ENCODE results near the gene HOXC10. TPM values are rescaled to one million over a fixed set of nuclear protein-coding genes. Genes with fewer than 3 reads are reported as not detected.

Gene HOXC10
- total and polyA plus RNA-seq, 7 experiments from 2014 or later: not detected

GRCh38 chr12:53968214-53969127 lies 16.5 kb upstream of the HOXC10 start:
- no peak overlapping the region for H3K27ac Mint-ChIP-seq
- intact Hi-C loops (cut with micrococcal nuclease): no loop called here

GRCh38 chr12:53969588-53970259 lies 15.2 kb upstream of the HOXC10 start:
- CTCF ChIA-PET: no interaction called here
- H3K4me1 Mint-ChIP-seq: peaks cover 19 to 48% (median 34%) of the 10 kb centered on the region in 7 donors
- no peaks in the 10 kb centered on the region for H3K36me3 ChIP-seq (ENCODE audit: control insufficient read depth in 2 of 3, insufficient read depth in 3 of 3, low read length in 3 of 3)
- intact Hi-C loops (cut with micrococcal nuclease): no loop called here
- no peak overlapping the region for H3K4me3 ChIP-seq (ENCODE audit: low read length)
- H3K9me3 Mint-ChIP-seq: peaks cover 0 to 19% (median 7%) of the 10 kb centered on the region in 11 donors
- DNase-seq (no peak), ATAC-seq (no peak)
- H3K27me3 ChIP-seq (ENCODE audit: control insufficient read depth in 2 of 2, insufficient read depth in 2 of 2, low read length in 2 of 2): peaks cover 42 to 81% of the 10 kb centered on the region in 2 donors
- H3K36me3 Mint-ChIP-seq: peaks cover 0 to 16% (median 3%) of the 10 kb centered on the region in 5 donors
- peaks cover 19 to 28% of the 10 kb centered on the region in 2 donors for H3K4me1 ChIP-seq (ENCODE audit: control insufficient read depth in 2 of 2, insufficient read depth in 2 of 2, low read length in 2 of 2)
- H3K4me3 Mint-ChIP-seq: peak overlapping the region in 1 of 10 donors; percentile 49
- H3K9me3 ChIP-seq (ENCODE audit: control insufficient read depth in 2 of 3, low read length in 3 of 3): no peaks in the 10 kb centered on the region
- POLR2A ChIA-PET: interaction anchor here (0.6 to 1.0 kb wide), 2 partner anchors 11 to 129 kb away, joined by 3 to 5 read pairs; no protein-coding TSS in a partner anchor
- H3K27ac ChIP-seq (ENCODE audit: low read depth, low read length): no peak overlapping the region
- peaks cover 89 to 96% (median 92%) of the 10 kb centered on the region in 5 donors for H3K27me3 Mint-ChIP-seq
- no peak overlapping the region for H3K27ac Mint-ChIP-seq

More at GRCh38 chr12:53968214-53969127, 16.5 kb upstream of the HOXC10 start:
- no peak for DNase-seq
- Mint-ChIP-seq H3K4me1 (peaks cover 20 to 52% (median 37%) of the 10 kb centered on the region in 7 donors), H3K27me3 (peaks cover 96 to 99% (median 97%) of the 10 kb centered on the region in 5 donors), H3K4me3 (no peak overlapping the region), H3K9me3 (peaks cover 0 to 23% (median 10%) of the 10 kb centered on the region in 11 donors), H3K36me3 (peaks cover 0 to 19% (median 3%) of the 10 kb centered on the region in 5 donors)
- ChIA-PET CTCF (no interaction called here), POLR2A (interaction anchor here (1.0 kb wide), 1 partner anchor 10 kb away, joined by 3 read pairs; no protein-coding TSS in a partner anchor)
- no peak for ATAC-seq
- peaks cover 15 to 21% of the 10 kb centered on the region in 2 donors for H3K4me1 ChIP-seq (ENCODE audit: control insufficient read depth in 2 of 2, insufficient read depth in 2 of 2, low read length in 2 of 2)
- peaks cover 42 to 81% of the 10 kb centered on the region in 2 donors for H3K27me3 ChIP-seq (ENCODE audit: control insufficient read depth in 2 of 2, insufficient read depth in 2 of 2, low read length in 2 of 2)
- no peaks in the 10 kb centered on the region for H3K36me3 ChIP-seq (ENCODE audit: control insufficient read depth in 2 of 3, insufficient read depth in 3 of 3, low read length in 3 of 3)
- no peak overlapping the region for H3K27ac ChIP-seq (ENCODE audit: low read depth, low read length)
- H3K9me3 ChIP-seq (ENCODE audit: control insufficient read depth in 2 of 3, low read length in 3 of 3): no peaks in the 10 kb centered on the region
- H3K4me3 ChIP-seq (ENCODE audit: low read length): no peak overlapping the region

- Mint-ChIP-seq H3K27ac (no peak overlapping the region), H3K4me1 (peaks cover 13 to 45% (median 31%) of the 10 kb centered on the region in 7 donors), H3K27me3 (peaks cover 85 to 94% (median 88%) of the 10 kb centered on the region in 5 donors), H3K4me3 (no peak overlapping the region), H3K9me3 (peaks cover 0 to 18% (median 7%) of the 10 kb centered on the region in 11 donors), H3K36me3 (peaks cover 0 to 13% (median 2%) of the 10 kb centered on the region in 5 donors)
- Histone ChIP-seq H3K9me3 (ENCODE audit: control insufficient read depth in 2 of 3, low read length in 3 of 3) (no peaks in the 10 kb centered on the region), H3K27ac (ENCODE audit: low read depth, low read length) (no peak overlapping the region), H3K4me3 (ENCODE audit: low read length) (no peak overlapping the region), H3K4me1 (ENCODE audit: control insufficient read depth in 2 of 2, insufficient read depth in 2 of 2, low read length in 2 of 2) (peaks cover 21 to 29% of the 10 kb centered on the region in 2 donors), H3K36me3 (ENCODE audit: control insufficient read depth in 2 of 3, insufficient read depth in 3 of 3, low read length in 3 of 3) (no peaks in the 10 kb centered on the region), H3K27me3 (ENCODE audit: control insufficient read depth in 2 of 2, insufficient read depth in 2 of 2, low read length in 2 of 2) (peaks cover 39 to 81% of the 10 kb centered on the region in 2 donors)
- ChIA-PET POLR2A (interaction anchor here (0.6 kb wide), 1 partner anchor 128 kb away, joined by 5 read pairs; no protein-coding TSS in a partner anchor), CTCF (no interaction called here)
- DNase-seq (no peak), ATAC-seq (no peak)
- intact Hi-C loops (cut with micrococcal nuclease): no loop called here
Observed at GRCh38 chr12:53970451-53970850, 14.5 kb upstream of the HOXC10 start.

GRCh38 chr12:53971129-53971528 lies 13.8 kb upstream of the HOXC10 start:
- Mint-ChIP-seq H3K9me3 (peaks cover 0 to 20% (median 11%) of the 10 kb centered on the region in 11 donors), H3K27me3 (peaks cover 85 to 94% (median 89%) of the 10 kb centered on the region in 5 donors), H3K36me3 (peaks cover 0 to 10% (median 0%) of the 10 kb centered on the region in 5 donors), H3K4me1 (peaks cover 7 to 44% (median 31%) of the 10 kb centered on the region in 7 donors), H3K4me3 (peak overlapping the region in 1 of 10 donors; percentile 28), H3K27ac (no peak overlapping the region)
- ATAC-seq: no peak
- DNase-seq: no peak
- intact Hi-C loops (cut with micrococcal nuclease): no loop called here
- CTCF ChIA-PET: no interaction called here
- Histone ChIP-seq H3K27ac (ENCODE audit: low read depth, low read length) (no peak overlapping the region), H3K4me1 (ENCODE audit: control insufficient read depth in 2 of 2, insufficient read depth in 2 of 2, low read length in 2 of 2) (peaks cover 14 to 30% of the 10 kb centered on the region in 2 donors), H3K4me3 (ENCODE audit: low read length) (no peak overlapping the region), H3K9me3 (ENCODE audit: control insufficient read depth in 2 of 3, low read length in 3 of 3) (no peaks in the 10 kb centered on the region), H3K27me3 (ENCODE audit: control insufficient read depth in 2 of 2, insufficient read depth in 2 of 2, low read length in 2 of 2) (peaks cover 44 to 81% of the 10 kb centered on the region in 2 donors), H3K36me3 (ENCODE audit: control insufficient read depth in 2 of 3, insufficient read depth in 3 of 3, low read length in 3 of 3) (no peaks in the 10 kb centered on the region)
- POLR2A ChIA-PET: no interaction called here

GRCh38 chr12:53971686-53972085 lies 13.3 kb upstream of the HOXC10 start:
- Mint-ChIP-seq H3K4me3 (peak overlapping the region in 1 of 10 donors; percentile 52), H3K9me3 (peaks cover 0 to 26% (median 12%) of the 10 kb centered on the region in 11 donors), H3K27me3 (peaks cover 85 to 94% (median 89%) of the 10 kb centered on the region in 5 donors), H3K4me1 (peaks cover under 1 to 39% (median 25%) of the 10 kb centered on the region in 7 donors), H3K27ac (peak overlapping the region in 1 of 9 donors; percentile 78), H3K36me3 (peaks cover 0 to 10% (median 0%) of the 10 kb centered on the region in 5 donors)
- Histone ChIP-seq H3K4me1 (ENCODE audit: control insufficient read depth in 2 of 2, insufficient read depth in 2 of 2, low read length in 2 of 2) (peaks cover 10 to 24% of the 10 kb centered on the region in 2 donors), H3K4me3 (ENCODE audit: low read length) (no peak overlapping the region), H3K27me3 (ENCODE audit: control insufficient read depth in 2 of 2, insufficient read depth in 2 of 2, low read length in 2 of 2) (peaks cover 50 to 81% of the 10 kb centered on the region in 2 donors), H3K27ac (ENCODE audit: low read depth, low read length) (no peak overlapping the region), H3K9me3 (ENCODE audit: control insufficient read depth in 2 of 3, low read length in 3 of 3) (no peaks in the 10 kb centered on the region), H3K36me3 (ENCODE audit: control insufficient read depth in 2 of 3, insufficient read depth in 3 of 3, low read length in 3 of 3) (no peaks in the 10 kb centered on the region)
- intact Hi-C loops (cut with micrococcal nuclease): no loop called here
- DNase-seq (no peak), ATAC-seq (no peak)
- CTCF ChIA-PET: no interaction called here
- POLR2A ChIA-PET: no interaction called here

GRCh38 chr12:53972152-53972702 lies 12.7 kb upstream of the HOXC10 start:
- H3K9me3 Mint-ChIP-seq: peaks cover 0 to 31% (median 13%) of the 10 kb centered on the region in 11 donors
- peak overlapping the region in 2 of 10 donors; percentile 2 to 52 for H3K4me3 Mint-ChIP-seq
- ChIA-PET POLR2A (no interaction called here), CTCF (interaction anchor here (0.8 kb wide), 1 partner anchor 18 kb away, joined by 3 read pairs; no protein-coding TSS in a partner anchor)
- Histone ChIP-seq H3K9me3 (ENCODE audit: control insufficient read depth in 2 of 3, low read length in 3 of 3) (no peaks in the 10 kb centered on the region), H3K27ac (ENCODE audit: low read depth, low read length) (no peak overlapping the region), H3K4me1 (ENCODE audit: control insufficient read depth in 2 of 2, insufficient read depth in 2 of 2, low read length in 2 of 2) (peaks cover 10 to 22% of the 10 kb centered on the region in 2 donors), H3K36me3 (ENCODE audit: control insufficient read depth in 2 of 3, insufficient read depth in 3 of 3, low read length in 3 of 3) (no peaks in the 10 kb centered on the region), H3K27me3 (ENCODE audit: control insufficient read depth in 2 of 2, insufficient read depth in 2 of 2, low read length in 2 of 2) (peaks cover 50 to 80% of the 10 kb centered on the region in 2 donors), H3K4me3 (ENCODE audit: low read length) (no peak overlapping the region)
- no peak for ATAC-seq
- no peak for DNase-seq
- H3K27ac Mint-ChIP-seq: peak overlapping the region in 3 of 9 donors; percentile 74 to 85 (median 78)
- peaks cover 0 to 10% (median 0%) of the 10 kb centered on the region in 5 donors for H3K36me3 Mint-ChIP-seq
- peaks cover 0 to 36% (median 24%) of the 10 kb centered on the region in 7 donors for H3K4me1 Mint-ChIP-seq
- intact Hi-C loops (cut with micrococcal nuclease): no loop called here
- H3K27me3 Mint-ChIP-seq: peaks cover 86 to 94% (median 89%) of the 10 kb centered on the region in 5 donors
